Stomach (tissue), 9 donors: Measurements from ENCODE around the gene DPYD. TPM values are rescaled to one million over a fixed set of nuclear protein-coding genes. Genes with fewer than 3 reads are reported as not detected.

Experiments
- DNase-seq, 2 donors: peaks; one replicate each; pipeline versions ENCODE4 v3.0.0 to v3.0.0-alpha.2; 2013 to 2019
- H3K27ac ChIP-seq, 5 donors: fragments of 200-600 bp in 4 of 5; sonication (generic) in 4 of 5; one replicate each; pipeline ENCODE4 v1.5.1; 2013 to 2019; ENCODE audit warnings: mild to moderate bottlenecking in 1 of 5, moderate library complexity in 1 of 5
- H3K27me3 ChIP-seq, 3 donors: fragments of 200-600 bp; sonication (generic); one replicate each; pipeline ENCODE4 v1.5.1; 2017 to 2019; ENCODE audit warnings: mixed run types in 1 of 3
- H3K36me3 ChIP-seq, 4 donors: fragments of 200-600 bp; sonication (generic); 1 replicate in 3 of 4; 2 replicates in 1 of 4; pipeline ENCODE4 v1.5.1; 2016 to 2019
- H3K4me1 ChIP-seq, 4 donors: fragments of 200-600 bp; sonication (generic); one replicate each; pipeline ENCODE4 v1.5.1; 2016 to 2019
- H3K4me3 ChIP-seq, 4 donors: fragments of 200-600 bp; sonication (generic) in 3 of 4; one replicate each; pipeline ENCODE4 v1.5.1; 2016 to 2019; ENCODE audit warnings: mild to moderate bottlenecking in 1 of 4
- H3K9me3 ChIP-seq, 4 donors: fragments of 200-600 bp; sonication (generic); one replicate each; pipeline ENCODE4 v1.5.1; 2016 to 2019
- EP300 ChIP-seq: sonication (generic); formaldehyde crosslinking; IDR thresholded peaks from one replicate; pipeline ENCODE4 v1.6.1; 2017; ENCODE audit warnings: antibody characterized with exemption
- POLR2A ChIP-seq, 4 donors: fragments of 450-650 bp; IDR thresholded peaks; one replicate each; pipeline ENCODE4 v1.6.1; 2016; ENCODE audit warnings: antibody characterized with exemption in 4 of 4, control low read depth in 2 of 4, mild to moderate bottlenecking in 1 of 4, moderate library complexity in 1 of 4
- POLR2AphosphoS5 ChIP-seq, 3 donors: sonication (generic); formaldehyde crosslinking; IDR thresholded peaks; one replicate each; pipeline ENCODE4 v1.6.1; 2016; ENCODE audit warnings: antibody characterized with exemption in 3 of 3
- WGBS, 5 donors: extraction: QIAGEN DNeasy Blood & Tissue Kit in 3 of 5; methylation state at CpG; one replicate each; pipeline versions ENCODE4 v1.1.5 to v1.1.7; 2013 to 2018; 5-methylcytosine and 5-hydroxymethylcytosine counted together
- intact Hi-C: fragments of 100-400 bp; cut with DNase I; formaldehyde crosslinking; loops from one replicate; pipeline ENCODE4 v1.15.1; 2023; ENCODE audit warnings: low total_unique reads
- polyA plus RNA-seq, 3 donors: library from polyadenylated mRNA; stranded (reverse); fragments of 200-250 nt; gene quantifications; one replicate each; pipeline ENCODE4 v1.2.3, GENCODE V29; 2013
- total RNA-seq, 5 donors: library from RNA; depleted of rRNA; stranded (reverse); fragments of >200 nt; gene quantifications; one replicate each; pipeline versions ENCODE4 v1.1.0 to v1.2.3, GENCODE V29; 2014 to 2016
- TF ChIP-seq, protein P1 (sequence below), 7 experiments: fragments of 450-650 bp in 4 of 7; fragments of 200-600 bp in 3 of 7; sonication (generic) in 3 of 7; IDR thresholded peaks; one replicate each; pipeline ENCODE4 v1.5.1; 2016 to 2019; ENCODE audit warnings: antibody characterized with exemption in 7 of 7, control low read depth in 2 of 7, mild to moderate bottlenecking in 1 of 7
- donor health status: healthy with polysubstance abuse.
- donor health status: Bipolar disorder and iron deficiency.
- donor health status: healthy.

DPYD gene
- total and polyA plus RNA-seq, 8 donors, result 7.5 to 58.2 (median 18.2) TPM

DNA sequence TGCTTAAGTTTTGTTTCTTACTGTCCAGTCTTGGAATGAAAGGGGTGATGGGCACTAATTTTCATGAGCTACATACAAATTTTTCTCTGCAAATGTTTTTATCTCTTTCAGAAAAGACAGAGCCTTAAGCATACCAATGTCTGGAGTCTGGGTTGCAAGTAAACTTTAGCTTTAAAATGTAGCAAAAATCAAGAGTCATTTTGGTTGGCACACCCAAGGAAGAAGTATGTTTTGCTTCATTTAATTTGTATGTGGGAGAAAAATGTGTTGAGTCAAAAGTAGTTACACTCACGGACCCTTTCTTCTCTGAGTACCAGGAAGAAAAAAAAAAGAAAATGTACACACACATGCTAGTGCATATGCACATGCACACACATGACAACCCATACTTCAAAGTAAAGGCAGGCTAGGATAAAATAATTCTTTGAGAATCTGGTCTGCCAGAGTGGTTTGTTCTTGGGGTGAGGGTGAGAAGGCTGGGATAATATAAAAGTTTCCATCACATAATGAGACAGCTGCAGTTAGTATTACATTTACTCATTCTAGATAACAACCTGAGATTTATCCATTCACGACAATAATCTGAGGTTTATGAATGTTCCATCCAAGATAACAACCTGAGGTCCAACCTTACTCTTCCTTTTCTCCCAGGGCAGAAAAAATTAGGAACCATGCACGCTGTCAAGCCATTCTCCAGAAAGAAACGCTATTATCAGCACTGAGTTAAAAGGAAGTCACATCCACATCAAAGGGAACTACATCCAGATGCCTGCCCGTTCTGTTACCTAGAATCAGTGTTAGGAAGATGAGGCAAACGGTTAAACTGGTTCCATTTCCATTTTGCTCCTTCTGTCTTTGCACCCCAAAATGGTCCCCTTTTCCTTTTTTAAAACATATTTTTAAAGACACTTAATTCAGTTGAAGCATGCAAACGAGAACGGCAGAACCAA is 9.3 kb downstream of the DPYD start:
- intact Hi-C loops, result no loop called here
- Histone ChIP-seq H3K4me1 (no peaks in the 10 kb centered on the region), H3K27ac (no peak overlapping the region), H3K27me3 (no peaks in the 10 kb centered on the region), H3K4me3 (no peak overlapping the region), H3K9me3 (no peaks in the 10 kb centered on the region), H3K36me3 (no peaks in the 10 kb centered on the region)
- no peak for DNase-seq
- 69 to 81% (median 80%) methylated on average over 8 of the region's 8 CpGs for WGBS, 5 donors
- TF ChIP-seq, protein P1, sequence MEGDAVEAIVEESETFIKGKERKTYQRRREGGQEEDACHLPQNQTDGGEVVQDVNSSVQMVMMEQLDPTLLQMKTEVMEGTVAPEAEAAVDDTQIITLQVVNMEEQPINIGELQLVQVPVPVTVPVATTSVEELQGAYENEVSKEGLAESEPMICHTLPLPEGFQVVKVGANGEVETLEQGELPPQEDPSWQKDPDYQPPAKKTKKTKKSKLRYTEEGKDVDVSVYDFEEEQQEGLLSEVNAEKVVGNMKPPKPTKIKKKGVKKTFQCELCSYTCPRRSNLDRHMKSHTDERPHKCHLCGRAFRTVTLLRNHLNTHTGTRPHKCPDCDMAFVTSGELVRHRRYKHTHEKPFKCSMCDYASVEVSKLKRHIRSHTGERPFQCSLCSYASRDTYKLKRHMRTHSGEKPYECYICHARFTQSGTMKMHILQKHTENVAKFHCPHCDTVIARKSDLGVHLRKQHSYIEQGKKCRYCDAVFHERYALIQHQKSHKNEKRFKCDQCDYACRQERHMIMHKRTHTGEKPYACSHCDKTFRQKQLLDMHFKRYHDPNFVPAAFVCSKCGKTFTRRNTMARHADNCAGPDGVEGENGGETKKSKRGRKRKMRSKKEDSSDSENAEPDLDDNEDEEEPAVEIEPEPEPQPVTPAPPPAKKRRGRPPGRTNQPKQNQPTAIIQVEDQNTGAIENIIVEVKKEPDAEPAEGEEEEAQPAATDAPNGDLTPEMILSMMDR (IDR thresholded peaks at IDR 0.05), result no peak
- no peak for TF ChIP-seq POLR2A (IDR thresholded peaks at IDR 0.05)
- no peak for TF ChIP-seq POLR2AphosphoS5 (IDR thresholded peaks at IDR 0.05)
- no peak for TF ChIP-seq EP300

DNA sequence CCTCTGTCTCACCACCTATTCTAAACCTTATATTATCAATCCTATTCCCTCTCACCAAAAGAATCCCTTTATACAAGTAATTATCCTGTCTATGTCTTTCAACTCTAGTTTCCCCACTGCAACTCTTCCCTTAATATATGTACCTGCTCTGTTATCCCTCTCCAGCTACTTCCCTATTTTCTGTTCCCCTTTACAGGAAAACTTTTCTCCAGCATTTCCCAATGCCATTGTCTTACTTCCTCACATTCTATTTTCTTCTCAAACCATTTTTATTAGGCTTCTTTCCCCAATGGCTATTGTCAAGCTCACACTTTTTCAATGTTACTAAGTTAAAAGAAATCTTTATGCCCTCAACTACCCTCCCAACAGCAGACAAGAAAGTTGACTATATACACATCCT is 11.6 kb downstream of the DPYD start:
- intact Hi-C loops, result no loop called here
- no peaks in the 10 kb centered on the region for H3K36me3 ChIP-seq
- H3K9me3 ChIP-seq, result no peaks in the 10 kb centered on the region
- H3K4me3 ChIP-seq, result no peak overlapping the region
- TF ChIP-seq, protein P1 (IDR thresholded peaks at IDR 0.05), result no peak
- TF ChIP-seq POLR2A (IDR thresholded peaks at IDR 0.05) (no peak), EP300 (no peak), POLR2AphosphoS5 (IDR thresholded peaks at IDR 0.05) (no peak)
- H3K27ac ChIP-seq, result no peak overlapping the region
- H3K27me3 ChIP-seq, result no peaks in the 10 kb centered on the region
- DNase-seq, result no peak
- H3K4me1 ChIP-seq, result no peaks in the 10 kb centered on the region

DNA sequence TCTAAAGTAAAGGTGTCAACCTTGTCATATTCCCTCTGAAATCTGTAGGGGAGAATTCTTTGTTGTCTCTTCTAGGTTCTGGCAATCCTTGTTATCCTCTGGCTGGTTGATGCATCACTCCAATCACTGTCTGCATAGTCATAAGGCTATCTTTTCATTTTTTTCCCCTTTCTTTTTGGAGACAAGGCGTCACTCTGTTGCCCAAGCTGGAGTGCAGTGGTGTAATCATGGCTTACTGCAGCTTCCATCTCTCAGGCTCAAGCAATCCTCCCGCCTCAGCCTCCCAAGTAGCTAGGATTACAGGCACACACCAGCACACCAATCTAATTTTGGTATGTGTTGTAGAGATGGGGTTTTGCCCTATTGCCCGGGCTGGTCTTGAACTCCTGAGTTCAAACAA is 12.9 kb downstream of the DPYD start:
- DNase-seq, result no peak
- WGBS, 5 donors, result 92 to 100% (median 97%) methylated on average over 3 of the region's 3 CpGs
- Histone ChIP-seq H3K4me1 (peaks cover 0 to 7% (median 2%) of the 10 kb centered on the region in 4 donors), H3K9me3 (no peaks in the 10 kb centered on the region), H3K4me3 (no peak overlapping the region), H3K36me3 (no peaks in the 10 kb centered on the region), H3K27me3 (no peaks in the 10 kb centered on the region), H3K27ac (peak overlapping the region in 1 of 5 donors; percentile 15)
- intact Hi-C loops, result no loop called here
- no peak for TF ChIP-seq POLR2AphosphoS5 (IDR thresholded peaks at IDR 0.05)
- TF ChIP-seq POLR2A (IDR thresholded peaks at IDR 0.05), result no peak
- TF ChIP-seq EP300, result no peak
- TF ChIP-seq, protein P1 (IDR thresholded peaks at IDR 0.05), result no peak

DNA sequence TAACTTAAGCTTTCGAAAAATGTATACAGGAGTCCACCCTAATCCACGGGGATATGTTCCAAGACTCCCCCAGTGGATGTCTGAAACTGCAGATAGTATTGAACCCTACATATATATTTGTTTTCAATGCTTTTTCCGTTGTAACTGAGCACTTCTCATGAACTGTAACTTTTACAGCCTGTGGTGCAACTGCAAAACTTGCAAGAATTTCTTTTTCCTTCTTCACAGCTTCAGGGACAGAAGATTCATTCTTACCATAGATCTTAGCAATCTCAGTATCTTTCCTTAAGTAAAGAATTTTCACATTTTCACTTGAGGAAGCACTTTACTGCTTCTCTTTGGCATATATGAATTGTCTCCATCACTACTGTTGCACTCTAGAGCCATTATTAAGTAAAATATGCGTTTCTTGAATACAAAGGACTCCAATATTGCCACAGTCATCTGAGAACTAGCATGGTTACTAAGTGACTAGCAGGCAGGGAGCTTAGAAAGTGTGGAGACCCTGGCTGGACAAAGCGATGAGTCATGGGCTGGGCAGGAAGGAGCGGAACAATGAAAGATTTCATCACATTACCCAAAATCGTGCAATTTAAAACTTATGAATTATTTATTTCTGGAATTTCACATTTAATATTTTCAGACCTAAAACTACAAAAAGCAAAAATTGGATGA is 14.1 kb downstream of the DPYD start:
- no peak for DNase-seq
- no peak overlapping the region for H3K4me3 ChIP-seq
- H3K9me3 ChIP-seq, result no peaks in the 10 kb centered on the region
- H3K27ac ChIP-seq, result peak overlapping the region in 1 of 5 donors; percentile 15
- WGBS, 5 donors, result 73 to 83% (median 80%) methylated on average over 7 of the region's 7 CpGs
- no peak for TF ChIP-seq POLR2A (IDR thresholded peaks at IDR 0.05)
- TF ChIP-seq, protein P1 (IDR thresholded peaks at IDR 0.05), result no peak
- TF ChIP-seq EP300, result no peak
- TF ChIP-seq POLR2AphosphoS5 (IDR thresholded peaks at IDR 0.05), result no peak
- no peaks in the 10 kb centered on the region for H3K27me3 ChIP-seq
- intact Hi-C loops, result no loop called here
- H3K4me1 ChIP-seq, result peaks cover 0 to 7% (median 3%) of the 10 kb centered on the region in 4 donors
- H3K36me3 ChIP-seq, result no peaks in the 10 kb centered on the region
